ENCODE data around the gene MITF.

GRCh38 chr3:69938931-69939330, 199.7 kb downstream of the MITF start:
- no peak for TF ChIP-seq POLR2A (IDR thresholded peaks at IDR 0.05)
- TF ChIP-seq CTCF (IDR thresholded peaks at IDR 0.05) = no peak

All from right lobe of liver (tissue), 4 donors.